Aorta (tissue), 5 donors: Measurements from ENCODE around the gene SSC5D. TPM values are rescaled to one million over a fixed set of nuclear protein-coding genes. Genes with fewer than 3 reads are reported as not detected.
A peak's percentile ranks its signal among the peaks of the same experiment; 100 is the strongest.

Experiments used
- ATAC-seq: fragments of 200-7000 bp; cut with Tn5 transposase; one replicate; pipeline ENCODE4 v1.9.1; 2022; ENCODE audit warnings: moderate library complexity; ENCODE audit not compliant: low FRiP score
- DNase-seq, 2 donors: peaks; one replicate each; pipeline ENCODE4 v3.0.0-alpha.2; 2020
- H3K27ac ChIP-seq, 2 donors: one replicate each; pipeline ENCODE4 v1.5.1; 2013; ENCODE audit warnings: low read length in 2 of 2, mild to moderate bottlenecking in 2 of 2, moderate library complexity in 2 of 2, control low read depth in 1 of 2, inconsistent platforms in 1 of 2, low read depth in 1 of 2
- H3K27me3 ChIP-seq, 2 donors: one replicate each; pipeline ENCODE4 v1.6.1; 2013; ENCODE audit warnings: control low read depth in 1 of 2, low read length in 1 of 2, mild to moderate bottlenecking in 1 of 2, moderate library complexity in 1 of 2; ENCODE audit not compliant: insufficient read depth in 2 of 2, control insufficient read depth in 1 of 2
- H3K36me3 ChIP-seq, 2 donors: one replicate each; pipeline ENCODE4 v1.6.1; 2013; ENCODE audit warnings: control low read depth in 1 of 2, low read length in 1 of 2, mild to moderate bottlenecking in 1 of 2; ENCODE audit not compliant: insufficient read depth in 2 of 2, control insufficient read depth in 1 of 2
- H3K4me1 ChIP-seq, 2 donors: one replicate each; pipeline ENCODE4 v1.6.1; 2013; ENCODE audit warnings: low read length in 2 of 2, control low read depth in 1 of 2, mild to moderate bottlenecking in 1 of 2, moderate library complexity in 1 of 2; ENCODE audit not compliant: insufficient read depth in 2 of 2, control insufficient read depth in 1 of 2
- H3K4me3 ChIP-seq, 2 donors: one replicate each; pipeline ENCODE4 v1.5.1; 2013; ENCODE audit warnings: low read length in 2 of 2, control low read depth in 1 of 2, mild to moderate bottlenecking in 1 of 2
- H3K9me3 ChIP-seq: one replicate; pipeline ENCODE4 v1.6.1; 2013; ENCODE audit warnings: mild to moderate bottlenecking, low read length; ENCODE audit not compliant: control insufficient read depth
- WGBS, 2 donors: extraction: QIAGEN DNeasy Blood & Tissue Kit; methylation state at CpG; one replicate each; pipeline ENCODE4 v1.1.7; 2013; 5-methylcytosine and 5-hydroxymethylcytosine counted together
- intact Hi-C, 2 donors: fragments of 100-400 bp; cut with DNase I; formaldehyde crosslinking; loops; one replicate each; pipeline versions ENCODE4 v1.14.2 to v1.15.0; 2022
- polyA plus RNA-seq, 2 donors: library from polyadenylated mRNA; stranded (reverse); fragments of 200-250 nt; gene quantifications; one replicate each; pipeline ENCODE4 v1.2.3, GENCODE V29; 2013
- total RNA-seq, 2 donors: library from RNA; stranded (reverse); fragmentation: NEBNext Ultra II Directional; extraction: Animal tissue kit (Norgen Biotek cat#: 25700); gene quantifications; one replicate each; pipeline ENCODE4 v1.2.1, GENCODE V29; 2021
- donor health status: healthy with polysubstance abuse.
- donor health status: Bipolar disorder and iron deficiency.
- donor health status: DM: no; HTN: no; CAD: no.
- donor health status: DM: no; HTN: no; CAD: no.
- donor health status: DM: yes; HTN: yes; CAD: no.

SSC5D gene
- total and polyA plus RNA-seq, 4 donors, result 1.6 to 64.1 (median 6.2) TPM

DNA sequence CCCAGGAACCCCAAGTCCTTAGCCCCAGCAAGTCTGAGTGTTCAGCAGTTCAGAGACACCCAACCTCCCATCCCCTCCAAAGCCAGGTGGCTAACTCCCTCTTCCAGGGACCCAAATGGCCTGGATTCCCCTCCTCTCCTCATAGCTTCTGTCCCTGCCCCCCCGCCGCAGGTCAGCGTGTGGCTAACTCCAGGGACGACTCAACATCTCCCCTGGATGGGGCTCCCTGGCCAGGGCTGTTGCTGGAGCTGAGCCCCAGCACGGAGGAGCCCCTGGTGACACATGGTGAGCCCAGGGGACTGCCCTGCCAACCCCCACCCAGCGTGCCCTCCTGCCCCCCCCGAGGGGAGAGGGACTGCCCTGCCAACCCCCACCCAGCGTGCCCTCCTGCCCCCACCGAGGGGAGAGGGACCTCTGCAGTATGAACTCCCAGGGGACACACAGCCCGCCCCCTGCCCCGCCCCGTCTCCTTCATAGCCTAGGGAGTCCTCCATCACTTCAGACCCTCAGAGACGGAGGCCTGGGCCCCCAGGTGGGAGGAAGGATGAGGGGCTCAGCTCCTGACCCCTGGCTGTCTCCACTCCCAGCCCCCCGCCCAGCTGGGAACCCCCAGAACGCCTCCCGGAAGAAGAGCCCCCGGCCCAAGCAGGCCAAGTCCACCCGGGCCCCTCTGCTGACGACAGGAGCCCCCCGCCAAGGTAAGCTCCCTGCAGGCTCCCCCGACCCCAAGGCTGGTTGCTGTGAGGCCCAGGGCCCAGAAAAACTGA, 1.7 kb downstream of the SSC5D start:
- Histone ChIP-seq H3K4me3 (no peak overlapping the region), H3K27me3 (no peaks in the 10 kb centered on the region), H3K4me1 (no peaks in the 10 kb centered on the region), H3K36me3 (no peaks in the 10 kb centered on the region), H3K9me3 (no peaks in the 10 kb centered on the region), H3K27ac (no peak overlapping the region)
- ATAC-seq (no peak), DNase-seq (no peak)
- intact Hi-C loops, result no loop called here
- WGBS, 2 donors, result 73 to 78% methylated on average over 19 to 21 of the region's 21 CpGs

DNA sequence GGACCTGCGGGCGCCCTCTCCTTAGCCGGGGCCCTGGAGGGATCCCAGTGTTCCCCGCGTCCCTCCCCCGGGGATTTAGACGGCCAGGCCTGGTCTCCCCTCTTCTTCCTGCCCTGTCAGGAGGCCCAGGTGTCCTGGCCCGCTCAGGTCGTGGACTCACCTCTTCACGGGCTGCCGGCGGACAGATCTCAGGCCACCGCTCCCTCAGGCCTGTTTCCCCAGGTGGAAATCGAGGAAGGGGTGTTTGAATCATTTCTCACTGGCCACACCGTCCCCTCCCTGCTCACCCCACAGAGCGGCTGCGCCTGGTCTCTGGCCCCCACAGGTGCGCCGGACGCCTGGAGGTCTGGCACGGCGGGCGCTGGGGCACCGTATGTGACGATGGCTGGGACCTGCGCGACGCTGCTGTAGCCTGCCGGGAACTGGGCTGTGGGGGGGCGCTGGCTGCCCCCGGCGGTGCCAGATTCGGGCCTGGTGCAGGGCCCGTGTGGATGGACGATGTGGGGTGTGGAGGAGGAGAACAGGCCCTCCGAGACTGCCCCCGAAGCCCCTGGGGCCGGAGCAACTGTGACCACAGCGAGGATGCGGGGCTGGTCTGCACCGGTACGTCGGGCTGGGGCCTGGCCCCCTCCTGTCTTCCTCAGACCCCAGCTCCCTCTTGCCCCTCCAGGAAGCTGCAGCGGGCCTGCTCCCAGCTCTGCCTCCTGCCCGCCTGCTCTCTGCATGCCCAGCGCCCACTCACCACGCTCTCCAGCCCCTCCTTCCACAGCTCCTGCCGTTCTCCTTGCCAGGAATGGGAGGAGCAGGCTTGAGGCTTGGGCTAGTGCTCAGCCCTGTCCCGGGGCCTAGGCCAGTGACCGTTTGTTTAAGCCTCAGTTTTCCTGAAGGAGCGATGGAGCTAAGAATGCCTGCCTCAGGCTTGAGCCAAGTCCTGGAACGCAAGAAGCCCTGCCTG, 2.5 kb downstream of the SSC5D start:
- Histone ChIP-seq H3K27me3 (no peaks in the 10 kb centered on the region), H3K4me1 (no peaks in the 10 kb centered on the region), H3K27ac (no peak overlapping the region), H3K4me3 (no peak overlapping the region), H3K36me3 (no peaks in the 10 kb centered on the region), H3K9me3 (no peaks in the 10 kb centered on the region)
- intact Hi-C loops, result no loop called here
- DNase-seq (peak in 1 of 2 donors; percentile 66), ATAC-seq (no peak)
- WGBS, 2 donors, result 75 to 76% methylated on average over 44 to 52 of the region's 52 CpGs

GRCh38 chr19:55491546-55492360, 3.5 kb downstream of the SSC5D start:
- no peaks in the 10 kb centered on the region for H3K36me3 ChIP-seq
- H3K9me3 ChIP-seq, result no peaks in the 10 kb centered on the region
- H3K4me1 ChIP-seq, result no peaks in the 10 kb centered on the region
- WGBS, 2 donors, result 73 to 79% methylated on average over 24 of the region's 24 CpGs
- no peak overlapping the region for H3K4me3 ChIP-seq
- ATAC-seq (no peak), DNase-seq (no peak)
- no peak overlapping the region for H3K27ac ChIP-seq
- intact Hi-C loops, result no loop called here
- H3K27me3 ChIP-seq, result no peaks in the 10 kb centered on the region

GRCh38 chr19:55492362-55492944, 4.2 kb downstream of the SSC5D start:
- DNase-seq (no peak), ATAC-seq (no peak)
- H3K4me1 ChIP-seq, result no peaks in the 10 kb centered on the region
- no peaks in the 10 kb centered on the region for H3K27me3 ChIP-seq
- no peaks in the 10 kb centered on the region for H3K36me3 ChIP-seq
- H3K27ac ChIP-seq, result no peak overlapping the region
- H3K4me3 ChIP-seq, result no peak overlapping the region
- intact Hi-C loops, result no loop called here
- H3K9me3 ChIP-seq, result no peaks in the 10 kb centered on the region
- WGBS, 2 donors, result 38 to 39% methylated on average over 12 of the region's 12 CpGs

GRCh38 chr19:55493052-55493644, 4.9 kb downstream of the SSC5D start:
- H3K4me3 ChIP-seq, result no peak overlapping the region

GRCh38 chr19:55493645-55494171, 5.5 kb downstream of the SSC5D start:
- H3K27me3 ChIP-seq, result no peaks in the 10 kb centered on the region
- no peak overlapping the region for H3K27ac ChIP-seq
- no peaks in the 10 kb centered on the region for H3K36me3 ChIP-seq
- DNase-seq, result peak in 1 of 2 donors; percentile 57
- WGBS, 2 donors, result 53 to 66% methylated on average over 37 to 38 of the region's 38 CpGs
- intact Hi-C loops, result no loop called here
- ATAC-seq, result no peak
- H3K4me1 ChIP-seq, result no peaks in the 10 kb centered on the region
- H3K4me3 ChIP-seq, result no peak overlapping the region
- no peaks in the 10 kb centered on the region for H3K9me3 ChIP-seq

More at GRCh38 chr19:55493052-55493644, 4.9 kb downstream of the SSC5D start:
- intact Hi-C loops, result no loop called here
- H3K27ac ChIP-seq, result no peak overlapping the region
- WGBS, 2 donors, result 48 to 53% methylated on average over 18 of the region's 18 CpGs
- DNase-seq (no peak), ATAC-seq (no peak)
- no peaks in the 10 kb centered on the region for H3K36me3 ChIP-seq
- no peaks in the 10 kb centered on the region for H3K4me1 ChIP-seq
- no peaks in the 10 kb centered on the region for H3K27me3 ChIP-seq
- no peaks in the 10 kb centered on the region for H3K9me3 ChIP-seq

DNA sequence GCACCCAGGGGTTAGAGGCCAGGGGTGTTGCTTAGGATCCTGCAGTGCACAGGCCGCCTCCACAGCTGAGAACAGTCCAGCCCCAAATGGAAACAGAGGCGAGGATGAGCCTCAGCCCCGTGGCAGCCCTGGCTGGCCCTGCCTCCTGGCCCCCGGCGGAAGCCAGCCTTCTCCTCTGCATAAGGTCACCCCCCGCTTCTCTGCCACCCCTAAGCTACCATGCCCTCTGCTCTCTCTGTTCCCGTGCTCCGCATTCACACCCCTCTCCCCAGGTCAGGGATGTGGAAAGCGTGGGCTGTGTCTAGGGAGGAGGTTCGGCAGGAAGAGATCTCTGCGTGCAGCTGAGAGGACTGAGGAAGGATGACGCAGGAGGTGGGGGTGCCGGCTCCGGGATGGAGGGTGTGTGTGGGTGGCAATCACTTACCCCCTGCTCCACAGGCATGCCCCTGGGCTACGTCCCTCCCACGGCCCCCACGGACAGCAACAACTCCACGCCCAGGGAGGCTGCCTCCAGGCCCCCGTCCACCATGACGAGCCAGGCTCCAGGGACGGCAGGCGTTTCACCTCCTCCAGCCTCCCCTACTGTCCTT, 6.0 kb downstream of the SSC5D start:
- Histone ChIP-seq H3K27ac (no peak overlapping the region), H3K4me1 (no peaks in the 10 kb centered on the region), H3K27me3 (no peaks in the 10 kb centered on the region), H3K9me3 (no peaks in the 10 kb centered on the region), H3K36me3 (no peaks in the 10 kb centered on the region), H3K4me3 (no peak overlapping the region)
- intact Hi-C loops, result no loop called here
- WGBS, 2 donors, result 61 to 62% methylated on average over 20 to 22 of the region's 22 CpGs
- ATAC-seq (peak; percentile 61), DNase-seq (peak; percentile 66 to 85)
